ENCODE data around the gene HOXA4.

HOXA4 gene

DNA sequence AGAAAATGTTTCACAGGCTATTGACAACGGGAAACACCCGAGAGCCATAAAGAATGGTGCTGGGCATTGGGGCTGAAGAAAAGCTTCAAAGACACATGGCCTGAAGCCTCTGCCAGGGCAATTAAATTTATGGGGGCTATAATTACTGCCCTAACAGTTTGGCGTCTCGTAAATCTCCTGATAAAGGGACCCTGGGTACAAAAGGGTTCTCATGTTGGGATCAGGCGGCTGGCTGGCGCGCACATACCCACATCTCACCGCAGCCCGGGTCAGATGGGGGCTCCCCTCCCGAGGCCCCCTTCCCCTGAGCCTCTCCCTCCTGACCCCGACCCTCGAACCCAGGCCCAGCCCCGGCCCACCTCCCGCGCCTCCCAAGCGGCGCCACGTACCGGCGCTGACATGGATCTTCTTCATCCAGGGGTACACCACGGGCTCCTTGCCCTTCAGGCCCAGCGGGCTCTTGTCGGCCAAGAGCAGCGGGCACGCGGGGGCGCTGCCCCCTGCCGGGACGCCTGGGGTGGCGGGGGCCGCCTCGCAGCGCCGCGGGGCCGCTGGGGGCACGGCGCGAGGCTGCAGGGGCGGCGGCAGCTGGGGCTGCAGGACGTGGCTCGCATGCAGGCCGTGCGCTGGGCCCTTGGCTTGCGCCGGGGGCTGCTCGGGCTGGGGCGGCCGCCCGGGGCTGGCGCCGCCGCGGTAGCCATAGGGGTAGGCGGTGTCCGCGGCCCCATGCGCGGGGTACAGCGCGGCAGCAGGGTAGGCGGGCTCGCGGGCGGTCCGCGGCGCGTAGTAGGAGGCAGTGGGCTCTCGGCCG is 623 bp downstream of the HOXA4 start:
- Histone ChIP-seq H3F3A (ENCODE audit: control insufficient read depth, insufficient read depth) (no peaks in the 10 kb centered on the region), H3K4me2 (ENCODE audit: low read length) (no peak overlapping the region), H4K20me1 (ENCODE audit: control insufficient read depth, insufficient read depth, low read depth, low read length) (no peaks in the 10 kb centered on the region), H3K9me2 (replicated peaks; ENCODE audit: control insufficient read depth, low read length) (no peaks in the 10 kb centered on the region), H3K4me1 (ENCODE audit: control insufficient read depth, low read length) (no peaks in the 10 kb centered on the region), H3K4me3 (ENCODE audit: low read length) (no peak overlapping the region), H3K27ac (ENCODE audit: low read depth, low read length) (no peak overlapping the region), H3K9me3 (ENCODE audit: control insufficient read depth, insufficient read depth, low read length) (no peaks in the 10 kb centered on the region), H3K27me3 (ENCODE audit: control insufficient read depth, low read length) (peaks cover 52% of the 10 kb centered on the region), H3K36me3 (ENCODE audit: control insufficient read depth, low read length) (no peaks in the 10 kb centered on the region), H3K79me2 (ENCODE audit: control insufficient read depth, low read length) (no peaks in the 10 kb centered on the region)
- TF ChIP-seq CTCF (IDR thresholded peaks at IDR 0.05; ENCODE audit: low read depth, low read length, poor library complexity, severe bottlenecking) (no peak), EZH2phosphoT487 (IDR thresholded peaks at IDR 0.05; ENCODE audit: borderline replicate concordance, low read length) (no peak)

- Histone ChIP-seq H4K20me1 (ENCODE audit: control insufficient read depth, insufficient read depth, low read depth, low read length) (no peaks in the 10 kb centered on the region), H3K36me3 (ENCODE audit: control insufficient read depth, low read length) (no peaks in the 10 kb centered on the region), H3K9me2 (replicated peaks; ENCODE audit: control insufficient read depth, low read length) (no peaks in the 10 kb centered on the region), H3K9me3 (ENCODE audit: control insufficient read depth, insufficient read depth, low read length) (no peaks in the 10 kb centered on the region), H3K79me2 (ENCODE audit: control insufficient read depth, low read length) (no peaks in the 10 kb centered on the region), H3K4me2 (ENCODE audit: low read length) (no peak overlapping the region), H3K27me3 (ENCODE audit: control insufficient read depth, low read length) (peaks cover 44% of the 10 kb centered on the region), H3F3A (ENCODE audit: control insufficient read depth, insufficient read depth) (no peaks in the 10 kb centered on the region), H3K27ac (ENCODE audit: low read depth, low read length) (no peak overlapping the region), H3K4me1 (ENCODE audit: control insufficient read depth, low read length) (no peaks in the 10 kb centered on the region), H3K4me3 (ENCODE audit: low read length) (no peak overlapping the region)
- TF ChIP-seq EZH2phosphoT487 (IDR thresholded peaks at IDR 0.05; ENCODE audit: borderline replicate concordance, low read length) (no peak), CTCF (IDR thresholded peaks at IDR 0.05; ENCODE audit: low read depth, low read length, poor library complexity, severe bottlenecking) (no peak)
Measured at GRCh38 chr7:27128776-27129728, 1.5 kb downstream of the HOXA4 start.

DNA sequence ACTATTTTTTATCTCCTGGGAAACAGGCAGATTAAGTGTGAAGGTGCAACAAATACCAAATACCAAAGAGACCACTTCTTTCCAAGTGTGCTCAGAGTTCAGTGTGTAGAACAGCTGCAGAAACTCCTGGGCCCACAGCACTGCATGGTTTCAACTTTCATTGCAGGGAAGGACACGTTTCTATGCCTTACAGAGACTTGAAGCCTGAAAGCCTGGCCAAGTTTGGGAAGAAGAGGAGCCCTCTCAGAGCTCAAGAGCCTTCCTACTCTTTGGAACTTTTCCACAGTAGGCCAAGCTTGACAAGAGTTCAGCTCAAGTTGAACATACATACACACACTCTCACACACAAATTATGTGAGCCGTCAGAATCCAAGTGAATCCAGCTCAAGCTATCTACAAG is 2.5 kb downstream of the HOXA4 start:
- peaks cover 34% of the 10 kb centered on the region for H3K27me3 ChIP-seq (ENCODE audit: control insufficient read depth, low read length)

More for the DNA sequence above, 2.5 kb downstream of the HOXA4 start:
- Histone ChIP-seq H3K79me2 (ENCODE audit: control insufficient read depth, low read length) (no peaks in the 10 kb centered on the region), H3K4me2 (ENCODE audit: low read length) (no peak overlapping the region), H3K4me1 (ENCODE audit: control insufficient read depth, low read length) (no peaks in the 10 kb centered on the region), H3F3A (ENCODE audit: control insufficient read depth, insufficient read depth) (no peaks in the 10 kb centered on the region), H3K9me2 (replicated peaks; ENCODE audit: control insufficient read depth, low read length) (no peaks in the 10 kb centered on the region), H3K27ac (ENCODE audit: low read depth, low read length) (no peak overlapping the region), H3K36me3 (ENCODE audit: control insufficient read depth, low read length) (no peaks in the 10 kb centered on the region), H3K4me3 (ENCODE audit: low read length) (no peak overlapping the region), H4K20me1 (ENCODE audit: control insufficient read depth, insufficient read depth, low read depth, low read length) (no peaks in the 10 kb centered on the region), H3K9me3 (ENCODE audit: control insufficient read depth, insufficient read depth, low read length) (no peaks in the 10 kb centered on the region)
- TF ChIP-seq CTCF (IDR thresholded peaks at IDR 0.05; ENCODE audit: low read depth, low read length, poor library complexity, severe bottlenecking): no peak
- TF ChIP-seq EZH2phosphoT487 (IDR thresholded peaks at IDR 0.05; ENCODE audit: borderline replicate concordance, low read length): no peak

All from DOHH2 (cell line).